GM19025 (cell line): Measurements from ENCODE around the gene TECPR1.

Experiments
- ATAC-seq: cut with Tn5 transposase; IDR thresholded peaks from one replicate; pipeline ENCODE4 v1.9.1; 2021; ENCODE audit warnings: mild to moderate bottlenecking, low read depth, moderate library complexity; ENCODE audit not compliant: unreplicated experiment

TECPR1 gene

GRCh38 chr7:98213888-98214810, 37.9 kb downstream of the TECPR1 start:
- ATAC-seq: no peak

GRCh38 chr7:98213296-98213887, 38.6 kb downstream of the TECPR1 start:
- ATAC-seq: no peak

GRCh38 chr7:98212532-98213041, 39.4 kb downstream of the TECPR1 start:
- no peak for ATAC-seq

GRCh38 chr7:98211676-98212531, 40.1 kb downstream of the TECPR1 start:
- ATAC-seq: no peak

- ATAC-seq: no peak
These were observed 40.8 kb downstream of the TECPR1 start, which contains the start of gene BHLHA15 for GRCh38 chr7:98211221-98211675. Gene BHLHA15, plus strand, starts transcription at chr7:98211439. Its CDS starts 871 bp downstream, at chr7:98212310.

GRCh38 chr7:98210513-98211220, 41.4 kb downstream of the TECPR1 start:
- ATAC-seq: no peak

GRCh38 chr7:98209166-98209920, 42.7 kb downstream of the TECPR1 start:
- no peak for ATAC-seq

GRCh38 chr7:98206451-98207330, 45.3 kb downstream of the TECPR1 start:
- no peak for ATAC-seq

GRCh38 chr7:98205162-98205845, 46.7 kb downstream of the TECPR1 start:
- ATAC-seq: no peak

- no peak for ATAC-seq
These were observed 47.4 kb downstream of the TECPR1 start for GRCh38 chr7:98204670-98205069.

- ATAC-seq: no peak
These were observed 47.9 kb downstream of the TECPR1 start for GRCh38 chr7:98203964-98204605.

- peak; percentile 38 for ATAC-seq
These were observed 48.6 kb downstream of the TECPR1 start for GRCh38 chr7:98203261-98203963.

- ATAC-seq: peak; percentile 91
These were observed 49.5 kb downstream of the TECPR1 start for GRCh38 chr7:98202367-98203195.

GRCh38 chr7:98200364-98200763, 51.7 kb downstream of the TECPR1 start:
- no peak for ATAC-seq

- ATAC-seq: no peak
These were observed 52.9 kb downstream of the TECPR1 start for GRCh38 chr7:98199131-98199530.
